GM12891 (cell line): Measurements from ENCODE around the gene SND1.
A peak's percentile ranks its signal among the peaks of the same experiment; 100 is the strongest.

Experiments
- DNase-seq: peaks from one replicate; pipeline ENCODE4 v3.0.0; 2011; ENCODE audit warnings: low spot score; ENCODE audit not compliant: insufficient read length
- FAIRE-seq: peaks from 2 replicates; lab custom pipeline; 2011; peaks lifted over from hg19 to GRCh38; lab: Jason Lieb, UNC
- PAX5 ChIP-seq: IDR thresholded peaks from 2 replicates; pipeline ENCODE4 v1.6.1; 2011; ENCODE audit warnings: low read length, moderate library complexity, mild to moderate bottlenecking; ENCODE audit not compliant: insufficient read depth, severe bottlenecking
- POLR2A ChIP-seq: IDR thresholded peaks from 2 replicates; pipeline ENCODE4 v1.6.1; 2011; ENCODE audit warnings: low read depth, low read length, control low read depth
- POLR2AphosphoS5 ChIP-seq: IDR thresholded peaks from 2 replicates; pipeline ENCODE4 v1.6.1; 2011; ENCODE audit warnings: low read depth, low read length, control low read depth
- POU2F2 ChIP-seq: IDR thresholded peaks from 2 replicates; pipeline ENCODE4 v1.6.1; 2011; ENCODE audit warnings: low read depth, mild to moderate bottlenecking, control low read depth, low read length, moderate library complexity
- SPI1 ChIP-seq: IDR thresholded peaks from 2 replicates; pipeline ENCODE4 v1.6.1; 2011; ENCODE audit warnings: low read depth, low read length, control low read depth
- TAF1 ChIP-seq: IDR thresholded peaks from 2 replicates; pipeline ENCODE4 v1.6.1; 2011; ENCODE audit warnings: low read depth, low read length, control low read depth

The SND1 gene

GRCh38 chr7:127759945-127760421, 108.0 kb downstream of the SND1 start:
- no peak for TF ChIP-seq POU2F2
- TF ChIP-seq POLR2A, result no peak
- no peak for TF ChIP-seq SPI1
- TF ChIP-seq POLR2AphosphoS5, result no peak
- DNase-seq, result no peak
- no peak for FAIRE-seq

- DNase-seq, result no peak
- FAIRE-seq, result no peak
- TF ChIP-seq POLR2AphosphoS5 (no peak), POU2F2 (no peak), POLR2A (no peak), PAX5 (no peak), SPI1 (no peak), TAF1 (no peak)
These were observed 108.5 kb downstream of the SND1 start for GRCh38 chr7:127760436-127761031.

GRCh38 chr7:127761196-127761595, 109.2 kb downstream of the SND1 start:
- DNase-seq, result no peak
- TF ChIP-seq PAX5 (no peak), SPI1 (no peak), POLR2AphosphoS5 (no peak), TAF1 (no peak), POU2F2 (no peak), POLR2A (no peak)
- FAIRE-seq, result no peak

- TF ChIP-seq POU2F2 (no peak), PAX5 (no peak), TAF1 (no peak), POLR2A (no peak), SPI1 (no peak), POLR2AphosphoS5 (no peak)
- no peak for DNase-seq
- FAIRE-seq, result no peak
These were observed 112.7 kb downstream of the SND1 start for GRCh38 chr7:127764681-127765080.

DNA sequence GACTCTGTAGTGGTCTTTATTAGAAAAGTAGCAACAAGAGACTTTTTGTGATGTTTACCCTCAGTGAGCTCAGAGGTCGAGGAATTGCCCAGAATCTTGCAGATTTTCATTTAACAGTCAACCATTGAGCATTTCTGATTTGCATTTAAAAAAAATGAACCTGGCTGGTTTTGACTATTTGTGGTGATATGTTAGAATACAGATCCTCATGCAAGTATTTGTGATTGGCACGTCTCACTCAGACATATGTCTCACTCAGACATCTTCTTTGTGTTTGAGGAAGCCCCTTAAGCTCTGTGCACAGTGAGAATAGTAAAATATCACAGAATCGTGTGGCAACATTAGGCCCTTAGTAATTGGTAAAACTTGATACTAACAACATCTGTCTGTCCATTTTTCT, 113.2 kb downstream of the SND1 start:
- TF ChIP-seq POLR2AphosphoS5, result no peak
- TF ChIP-seq POU2F2, result 0 out of 2 replicates have a peak, but pooled peaks have one; percentile 32
- TF ChIP-seq SPI1, result peak; percentile 18; the same call in 1 of the 2 replicates
- peak; percentile 51 for FAIRE-seq
- no peak for DNase-seq

DNA sequence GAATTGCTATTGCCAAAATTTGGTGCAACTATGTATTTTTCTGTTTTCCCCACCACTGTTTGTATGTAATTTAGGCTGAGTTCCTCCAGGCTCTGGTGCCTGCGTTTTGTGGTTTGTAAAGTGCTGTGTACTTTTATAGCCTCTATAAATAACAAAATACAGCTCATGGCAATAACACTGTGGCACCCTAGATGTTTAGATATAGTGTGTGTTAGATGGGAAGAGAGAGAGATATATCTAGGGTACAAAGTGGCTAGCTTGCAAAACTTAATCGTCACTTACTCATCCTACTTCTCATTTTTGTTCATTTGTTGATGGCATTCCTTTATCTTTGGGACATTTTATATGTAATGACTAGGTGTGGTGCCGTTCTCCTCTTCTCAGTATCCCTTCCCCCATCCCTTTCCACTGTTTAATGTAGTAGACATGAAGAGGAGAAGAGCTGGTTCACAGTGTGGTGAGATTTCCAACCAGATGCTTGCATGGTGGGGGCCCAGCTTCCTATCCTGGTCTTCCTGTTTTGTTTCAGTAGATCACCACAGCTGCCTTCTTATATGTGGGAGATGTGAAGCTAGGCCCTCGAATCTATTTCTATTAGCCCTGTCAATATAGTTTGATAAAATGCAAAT, 115.0 kb downstream of the SND1 start:
- peak; percentile 33 for FAIRE-seq
- DNase-seq, result no peak
- TF ChIP-seq POLR2A (no peak), SPI1 (no peak), PAX5 (no peak), POLR2AphosphoS5 (no peak), TAF1 (no peak), POU2F2 (no peak)

DNA sequence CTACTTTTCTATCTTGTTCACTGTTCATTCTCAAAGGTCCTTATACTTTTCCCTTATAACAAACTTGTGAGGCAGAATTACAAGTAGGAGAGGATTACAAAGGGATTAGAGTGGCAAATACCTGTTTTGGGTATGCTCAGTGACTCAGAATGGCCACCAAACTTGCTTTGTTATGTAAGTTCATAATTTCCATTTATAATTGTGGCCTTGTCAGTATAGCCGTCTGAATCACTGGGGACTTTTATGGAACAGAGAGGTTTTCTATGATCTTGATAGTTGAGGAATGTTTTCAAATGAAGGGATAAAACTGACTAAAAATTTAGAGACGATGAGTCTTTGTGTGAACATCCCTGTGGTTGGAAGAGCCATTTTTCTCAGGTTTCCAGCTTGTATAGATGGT, 116.2 kb downstream of the SND1 start:
- FAIRE-seq, result no peak
- TF ChIP-seq PAX5 (no peak), POLR2AphosphoS5 (no peak), SPI1 (no peak), POLR2A (no peak), TAF1 (no peak), POU2F2 (no peak)

DNA sequence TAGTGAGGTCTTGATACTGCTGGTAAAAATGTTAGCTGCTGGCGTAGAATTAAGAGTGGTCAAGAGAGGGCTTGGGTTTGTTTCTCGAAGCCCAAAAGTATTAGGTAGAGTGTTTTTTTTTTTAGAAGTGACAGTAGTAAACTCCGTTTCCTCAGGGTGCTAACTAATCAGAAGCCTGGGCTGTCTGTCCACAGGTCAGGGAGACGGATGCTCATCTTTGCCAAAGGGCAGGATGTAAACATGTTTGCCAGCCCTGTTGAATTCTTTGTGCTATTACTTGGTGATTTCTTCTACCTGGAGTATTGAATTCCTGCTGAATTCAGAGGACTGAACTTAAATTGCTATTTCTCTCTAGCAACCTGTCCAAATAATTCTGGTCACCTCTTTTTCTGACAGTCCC, 117.1 kb downstream of the SND1 start:
- FAIRE-seq, result peak; percentile 51
- no peak for DNase-seq
- TF ChIP-seq POLR2AphosphoS5 (no peak), TAF1 (no peak), PAX5 (no peak), POU2F2 (no peak), POLR2A (no peak), SPI1 (no peak)

More for the DNA sequence above, 116.2 kb downstream of the SND1 start:
- DNase-seq, result no peak

DNA sequence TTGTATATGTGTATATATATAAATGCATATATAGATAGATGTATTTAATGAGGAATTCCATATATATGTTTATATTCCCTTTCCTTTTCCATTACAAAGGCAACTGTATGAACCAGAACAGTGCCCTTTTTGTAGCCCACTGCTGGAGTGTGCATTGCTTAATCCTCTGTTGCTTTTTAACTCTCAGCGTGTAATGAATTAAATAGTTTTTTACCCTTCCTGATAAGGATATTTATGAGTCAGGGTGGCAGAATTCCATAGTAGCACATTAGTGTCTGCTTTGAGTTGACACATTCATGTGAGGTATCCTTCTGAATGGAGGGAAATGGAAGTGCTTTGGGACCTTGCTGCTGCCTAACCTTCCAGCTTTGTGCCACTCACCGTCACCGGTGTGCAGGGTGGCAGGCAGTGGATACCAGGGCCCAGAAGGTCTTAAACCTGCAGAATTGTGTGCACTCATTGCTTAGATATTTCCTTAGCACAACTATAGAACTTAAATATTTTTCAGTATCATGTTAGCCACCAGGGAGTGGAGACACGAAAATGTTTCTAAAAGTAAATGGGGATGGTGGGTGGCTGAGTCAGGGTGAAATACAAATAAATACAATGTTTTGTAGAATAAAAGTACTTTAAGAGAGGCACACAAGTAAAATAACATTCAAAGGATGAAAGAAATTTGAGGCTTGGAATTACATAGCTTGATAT, 117.9 kb downstream of the SND1 start:
- DNase-seq (no peak), FAIRE-seq (peak; percentile 69)
- TF ChIP-seq PAX5, result no peak
- TF ChIP-seq POLR2A, result no peak
- no peak for TF ChIP-seq POLR2AphosphoS5
- no peak for TF ChIP-seq POU2F2
- TF ChIP-seq SPI1, result no peak
- TF ChIP-seq TAF1, result no peak

DNA sequence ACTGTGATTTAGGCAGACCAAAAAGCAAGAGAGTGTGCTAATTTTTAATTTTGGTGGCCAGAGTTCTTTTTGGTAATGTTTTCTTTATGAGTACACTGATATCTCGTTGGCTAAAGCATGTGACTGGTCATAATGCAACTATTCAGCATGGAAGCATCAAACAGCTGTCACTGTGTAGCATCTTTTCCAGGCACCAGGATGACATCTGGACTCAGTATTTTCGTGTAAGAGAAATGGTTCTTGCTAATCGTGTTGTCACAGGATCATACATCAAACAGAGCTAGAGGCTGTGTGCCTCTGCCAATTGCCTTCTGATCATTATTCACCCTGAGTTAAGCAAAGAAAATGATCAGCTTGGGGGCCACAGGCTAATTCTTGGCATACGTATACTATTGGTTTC, 118.9 kb downstream of the SND1 start:
- TF ChIP-seq TAF1, result no peak
- no peak for DNase-seq
- FAIRE-seq, result peak; percentile 82

DNA sequence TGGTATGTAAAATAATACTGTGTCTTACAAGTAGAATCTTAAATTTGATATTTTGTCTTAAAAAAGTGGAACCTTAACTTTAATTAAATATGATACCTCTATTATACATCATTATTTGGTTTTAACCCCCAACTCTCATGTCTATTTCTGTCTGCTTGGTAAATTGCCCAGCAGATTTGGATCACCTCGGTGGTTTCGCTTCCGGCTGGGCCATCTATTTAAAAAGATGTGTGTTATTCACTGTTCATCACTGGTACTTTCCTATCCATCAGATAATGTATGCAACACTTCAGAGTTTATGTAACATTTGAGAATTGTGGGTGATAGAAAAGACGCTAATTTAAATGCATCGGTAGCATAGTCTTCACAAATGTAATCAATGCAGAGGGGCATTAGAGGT, 119.7 kb downstream of the SND1 start:
- TF ChIP-seq TAF1 (no peak), SPI1 (0 out of 2 replicates have a peak, but pooled peaks have one; percentile 8), POU2F2 (no peak), POLR2AphosphoS5 (no peak)
- no peak for DNase-seq
- peak; percentile 91 for FAIRE-seq
